ENCODE data around the gene PIAS4.

Gene PIAS4

DNA sequence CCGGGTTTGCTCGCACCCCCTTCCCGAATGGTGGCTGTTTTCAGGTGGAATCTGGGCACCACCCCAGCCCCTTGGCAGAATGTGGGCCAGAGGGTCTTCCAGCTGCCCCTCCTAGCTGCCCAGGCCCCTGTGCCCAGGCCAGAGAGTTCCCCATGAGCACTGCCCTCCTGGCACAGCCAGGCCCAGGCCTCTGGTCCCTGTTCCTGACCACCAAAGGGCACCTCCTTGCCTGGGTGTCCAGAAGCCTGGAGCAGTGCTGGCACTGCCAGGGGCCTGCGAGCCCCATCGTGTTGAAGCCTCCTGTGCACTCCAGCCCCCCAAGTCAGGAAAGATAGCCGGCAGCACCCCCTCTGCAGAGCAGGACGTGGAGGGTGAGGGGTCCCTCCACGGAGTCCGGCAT is 23.4 kb downstream of the PIAS4 start:
- TF ChIP-seq CTCF (conservative IDR thresholded peaks at IDR 0.05; ENCODE audit: low read length): no peak
- no peak for DNase-seq (ENCODE audit: low read depth)
- H3K4me3 ChIP-seq (ENCODE audit: low read length): no peak overlapping the region

- no peak for TF ChIP-seq CTCF (conservative IDR thresholded peaks at IDR 0.05; ENCODE audit: low read length)
- H3K4me3 ChIP-seq (ENCODE audit: low read length): no peak overlapping the region
- no peak for DNase-seq (ENCODE audit: low read depth)
Measured at GRCh38 chr19:4031420-4031819, 23.9 kb downstream of the PIAS4 start.

DNA sequence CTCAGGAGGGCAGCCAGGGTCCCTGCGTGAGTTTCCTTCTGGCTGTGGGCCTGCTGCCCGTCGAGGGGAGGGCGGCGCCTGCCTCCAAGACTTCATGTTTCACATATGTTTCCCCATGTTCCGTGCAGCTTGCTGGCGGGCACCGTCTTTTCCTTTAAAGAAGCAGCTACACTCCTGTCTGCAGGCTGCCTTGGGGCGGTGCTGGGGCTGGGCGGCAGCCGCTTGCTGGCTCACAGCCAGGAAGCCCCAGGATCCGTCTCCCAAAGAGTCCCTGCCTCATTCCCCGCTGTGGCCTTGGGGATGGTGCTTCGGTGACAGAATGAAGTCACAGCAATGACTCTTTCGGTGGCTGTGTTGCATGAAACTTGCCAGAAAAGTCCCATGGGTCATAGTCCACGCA is 24.9 kb downstream of the PIAS4 start:
- DNase-seq (ENCODE audit: low read depth): no peak
- H3K4me3 ChIP-seq (ENCODE audit: low read length): no peak overlapping the region
- no peak for TF ChIP-seq CTCF (conservative IDR thresholded peaks at IDR 0.05; ENCODE audit: low read length)

DNA sequence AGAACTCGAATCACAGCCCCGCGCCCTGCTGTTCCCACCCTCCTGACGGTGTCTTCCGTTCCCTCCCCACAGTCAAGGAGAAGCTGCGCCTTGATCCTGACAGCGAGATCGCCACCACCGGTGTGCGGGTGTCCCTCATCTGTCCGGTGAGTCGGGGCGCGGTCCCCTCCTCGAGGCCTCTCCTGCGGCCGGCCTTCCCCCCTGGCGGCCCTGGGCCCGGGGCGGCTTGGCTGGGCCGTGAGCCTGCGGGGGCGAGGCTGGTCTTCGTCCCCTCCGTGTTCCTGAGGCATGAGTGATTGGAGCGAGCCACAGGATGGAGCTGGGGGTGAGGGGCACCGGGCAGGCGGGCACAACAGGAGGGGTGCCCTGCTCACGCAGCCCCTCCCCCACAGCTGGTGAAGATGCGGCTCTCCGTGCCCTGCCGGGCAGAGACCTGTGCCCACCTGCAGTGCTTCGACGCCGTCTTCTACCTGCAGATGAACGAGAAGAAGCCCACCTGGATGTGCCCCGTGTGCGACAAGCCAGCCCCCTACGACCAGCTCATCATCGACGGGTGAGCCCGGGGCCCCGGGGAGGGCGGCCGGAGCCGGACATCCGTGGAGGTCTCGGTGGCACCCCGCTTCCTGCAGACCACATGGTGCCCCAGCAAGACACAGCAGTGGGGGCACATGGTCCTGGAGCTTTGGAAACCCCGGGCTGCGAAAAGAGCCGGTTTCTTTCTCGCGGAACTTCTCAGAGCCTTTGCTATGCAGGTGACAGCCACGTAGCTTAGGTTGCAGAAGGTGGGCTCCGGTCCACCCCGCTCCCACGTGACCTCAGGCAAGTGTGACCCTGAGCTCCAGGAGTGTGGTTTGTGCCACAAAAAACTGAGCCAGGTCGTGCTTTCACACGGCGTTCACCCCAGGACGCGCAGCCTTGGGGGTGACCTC is 25.8 kb downstream of the PIAS4 start:
- no peak for TF ChIP-seq CTCF (conservative IDR thresholded peaks at IDR 0.05; ENCODE audit: low read length)
- H3K4me3 ChIP-seq (ENCODE audit: low read length): no peak overlapping the region
- no peak for DNase-seq (ENCODE audit: low read depth)

DNA sequence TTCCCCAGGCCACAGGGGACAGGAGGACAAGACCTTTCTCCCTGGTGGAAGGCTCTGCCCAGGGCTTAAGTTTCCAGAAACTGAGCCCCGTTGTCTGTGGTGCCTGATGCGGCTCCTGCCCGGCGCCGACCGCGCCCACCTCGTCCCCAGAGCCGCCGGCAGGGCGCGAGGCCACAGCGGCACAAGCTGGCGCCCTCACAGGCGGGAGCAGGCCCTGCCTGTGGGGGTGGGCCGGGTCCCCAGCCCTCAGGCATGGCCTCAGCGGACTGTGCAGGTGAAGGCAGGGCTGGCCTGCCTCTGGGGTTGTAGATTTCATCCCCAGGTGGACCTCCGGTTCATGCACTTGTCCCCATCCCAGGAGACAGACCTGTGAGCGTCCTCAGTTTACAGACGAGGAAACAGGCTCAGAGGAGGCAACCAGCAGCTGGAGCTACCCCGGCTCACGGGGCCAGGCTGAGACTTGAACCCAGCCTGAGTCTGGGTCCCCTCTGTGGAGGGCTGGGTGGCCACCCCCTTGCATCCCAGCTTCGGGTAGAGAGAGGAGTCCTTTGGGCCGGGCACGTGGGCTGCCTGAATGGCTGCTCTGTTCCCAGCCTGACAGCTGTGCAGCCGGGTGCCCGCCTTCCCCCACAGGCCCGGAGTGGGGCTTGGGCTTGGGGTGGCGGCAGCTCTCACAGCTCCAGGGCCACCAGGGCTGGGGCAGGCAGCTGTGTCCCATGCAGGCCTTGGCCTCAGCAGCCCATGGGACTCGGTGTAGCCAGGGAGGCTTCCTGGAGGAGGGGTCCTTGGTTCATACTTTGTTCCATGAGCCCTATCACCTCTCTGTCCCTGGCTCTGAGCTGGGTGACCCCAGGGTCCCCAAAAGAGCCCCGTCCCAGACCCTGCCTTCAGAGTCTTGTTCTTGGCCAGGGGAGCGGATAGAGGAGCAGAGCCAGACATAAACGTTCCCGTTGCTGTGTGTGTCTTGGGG is 26.8 kb downstream of the PIAS4 start:
- no peak overlapping the region for H3K4me3 ChIP-seq (ENCODE audit: low read length)
- no peak for DNase-seq (ENCODE audit: low read depth)
- no peak for TF ChIP-seq CTCF (conservative IDR thresholded peaks at IDR 0.05; ENCODE audit: low read length)

DNA sequence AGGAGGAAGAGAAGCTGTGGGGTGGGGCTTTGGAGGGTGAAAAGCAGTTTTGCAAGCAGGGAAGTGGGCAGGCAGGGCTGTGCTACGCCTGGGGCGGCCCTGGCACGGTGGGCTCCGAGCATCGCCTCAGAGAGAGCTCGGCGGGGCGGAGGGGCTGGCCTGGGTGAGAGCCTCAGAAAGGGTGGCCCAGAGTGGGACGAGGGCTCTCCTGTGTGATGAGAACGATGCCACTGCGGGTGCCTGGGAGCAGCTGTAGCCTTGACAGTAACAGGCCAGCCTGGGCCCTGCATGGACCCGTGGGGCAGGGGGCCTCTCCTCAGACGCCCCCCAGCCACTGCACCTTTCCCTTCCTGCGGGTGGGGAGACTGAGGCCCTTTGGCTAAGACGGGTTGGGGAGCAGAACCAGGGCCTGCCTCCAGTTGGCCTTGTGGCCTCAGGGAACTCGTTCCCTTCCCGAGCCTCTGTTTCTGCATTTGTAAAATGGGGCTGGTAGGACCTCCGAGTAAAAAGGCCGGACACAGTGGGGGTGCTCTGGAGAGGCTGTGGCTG is 27.6 kb downstream of the PIAS4 start:
- no peak overlapping the region for H3K4me3 ChIP-seq (ENCODE audit: low read length)
- no peak for DNase-seq (ENCODE audit: low read depth)
- no peak for TF ChIP-seq CTCF (conservative IDR thresholded peaks at IDR 0.05; ENCODE audit: low read length)

All from AG10803 (cell line).